AG09319 (cell line): ENCODE results near the gene BMF.

Source experiments
- DNase-seq: peaks from one replicate; pipeline ENCODE4 v3.0.0-alpha.2; 2010; ENCODE audit warnings: low read depth; ENCODE audit errors: extremely low read depth
- TF ChIP-seq, protein P1 (sequence below): IDR thresholded peaks from 2 replicates; pipeline ENCODE4 v1.5.1; 2011; ENCODE audit warnings: low read depth, mild to moderate bottlenecking, inconsistent platforms, low read length, moderate library complexity

The BMF gene

DNA sequence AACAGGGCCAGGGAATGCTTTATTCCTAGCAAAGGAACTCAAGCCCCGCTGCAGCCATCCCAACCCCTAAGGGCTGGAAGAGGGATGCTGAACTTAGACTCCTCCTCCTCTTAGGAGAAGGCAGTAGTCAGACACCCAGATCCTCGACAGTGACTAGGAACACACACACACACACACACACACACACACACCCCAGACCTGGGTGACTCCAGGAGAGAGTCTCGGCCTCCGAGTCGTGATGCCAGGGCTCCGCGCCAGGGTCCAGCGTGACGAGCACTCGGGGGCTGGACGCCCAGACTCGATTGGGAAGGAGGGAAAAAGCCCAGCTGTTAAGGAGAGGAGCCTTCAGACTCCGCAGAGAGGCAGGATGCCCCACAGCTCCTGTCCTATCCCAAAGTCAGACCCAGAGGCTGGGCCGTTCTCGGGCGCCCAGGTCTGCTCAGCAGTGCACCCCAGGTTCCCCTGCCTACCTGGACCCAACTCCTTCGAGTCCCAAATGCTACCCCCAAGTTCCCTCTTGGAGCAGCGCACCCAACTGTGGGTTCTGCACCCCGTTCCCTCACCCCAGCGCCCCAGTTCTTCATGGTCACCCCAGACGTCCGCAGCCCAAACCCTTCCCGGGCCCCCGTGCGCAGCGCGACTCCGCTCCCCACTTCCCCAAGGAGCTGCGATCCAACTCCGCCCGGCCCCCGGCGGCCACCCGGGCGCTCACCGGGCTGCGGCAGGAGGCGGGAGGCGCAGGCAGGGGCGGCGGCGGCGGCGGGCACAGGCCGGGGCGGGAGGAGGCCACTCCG, 421 bp downstream of the BMF start:
- TF ChIP-seq, protein P1, sequence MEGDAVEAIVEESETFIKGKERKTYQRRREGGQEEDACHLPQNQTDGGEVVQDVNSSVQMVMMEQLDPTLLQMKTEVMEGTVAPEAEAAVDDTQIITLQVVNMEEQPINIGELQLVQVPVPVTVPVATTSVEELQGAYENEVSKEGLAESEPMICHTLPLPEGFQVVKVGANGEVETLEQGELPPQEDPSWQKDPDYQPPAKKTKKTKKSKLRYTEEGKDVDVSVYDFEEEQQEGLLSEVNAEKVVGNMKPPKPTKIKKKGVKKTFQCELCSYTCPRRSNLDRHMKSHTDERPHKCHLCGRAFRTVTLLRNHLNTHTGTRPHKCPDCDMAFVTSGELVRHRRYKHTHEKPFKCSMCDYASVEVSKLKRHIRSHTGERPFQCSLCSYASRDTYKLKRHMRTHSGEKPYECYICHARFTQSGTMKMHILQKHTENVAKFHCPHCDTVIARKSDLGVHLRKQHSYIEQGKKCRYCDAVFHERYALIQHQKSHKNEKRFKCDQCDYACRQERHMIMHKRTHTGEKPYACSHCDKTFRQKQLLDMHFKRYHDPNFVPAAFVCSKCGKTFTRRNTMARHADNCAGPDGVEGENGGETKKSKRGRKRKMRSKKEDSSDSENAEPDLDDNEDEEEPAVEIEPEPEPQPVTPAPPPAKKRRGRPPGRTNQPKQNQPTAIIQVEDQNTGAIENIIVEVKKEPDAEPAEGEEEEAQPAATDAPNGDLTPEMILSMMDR: no peak
- DNase-seq: no peak

DNA sequence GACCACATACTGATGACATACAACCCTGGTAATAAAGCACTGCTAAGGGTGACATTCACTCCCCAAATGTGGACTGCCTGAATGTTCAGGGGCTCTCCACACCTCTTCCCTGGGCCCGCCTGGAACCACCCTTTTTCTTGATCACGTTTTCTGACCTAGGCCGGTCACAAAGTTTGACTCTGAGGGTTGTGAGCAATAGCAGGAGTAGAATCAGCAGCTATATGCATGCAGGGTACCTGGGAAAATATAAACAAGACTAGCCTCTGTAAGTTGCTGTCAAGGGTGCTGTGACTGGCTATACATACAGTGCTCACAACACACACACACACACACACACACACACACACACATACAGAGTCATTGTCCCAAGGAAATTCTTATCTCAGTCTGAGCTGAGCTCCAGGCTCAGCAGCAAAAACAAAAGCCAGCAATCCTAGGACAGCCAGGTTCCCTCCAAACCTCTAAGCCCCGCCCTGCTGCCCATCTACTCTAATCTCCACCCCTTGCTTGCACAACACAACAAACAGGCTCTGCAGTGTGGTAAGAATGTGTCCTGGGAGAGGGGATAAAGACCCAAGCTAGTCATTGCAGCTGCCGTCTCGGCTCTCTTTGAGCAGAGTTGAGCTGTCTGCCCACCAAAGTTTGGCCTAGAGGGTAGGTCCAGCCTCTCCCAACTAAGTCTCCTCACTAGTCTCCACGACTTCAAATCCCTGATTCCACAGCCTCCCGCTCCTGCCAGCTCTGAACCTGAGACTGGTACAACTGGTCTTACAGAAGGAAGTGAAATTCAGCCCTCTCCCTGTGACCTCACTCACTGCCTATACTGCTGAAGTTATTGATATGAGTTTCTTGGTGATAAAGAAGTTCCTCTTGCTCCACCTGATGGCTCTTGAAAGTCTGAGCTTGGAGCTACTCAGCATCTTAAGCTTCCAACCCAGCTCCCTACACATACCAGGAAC, 2.2 kb downstream of the BMF start:
- no peak for DNase-seq
- TF ChIP-seq, protein P1: no peak; the same call in 1 of the 2 replicates

DNA sequence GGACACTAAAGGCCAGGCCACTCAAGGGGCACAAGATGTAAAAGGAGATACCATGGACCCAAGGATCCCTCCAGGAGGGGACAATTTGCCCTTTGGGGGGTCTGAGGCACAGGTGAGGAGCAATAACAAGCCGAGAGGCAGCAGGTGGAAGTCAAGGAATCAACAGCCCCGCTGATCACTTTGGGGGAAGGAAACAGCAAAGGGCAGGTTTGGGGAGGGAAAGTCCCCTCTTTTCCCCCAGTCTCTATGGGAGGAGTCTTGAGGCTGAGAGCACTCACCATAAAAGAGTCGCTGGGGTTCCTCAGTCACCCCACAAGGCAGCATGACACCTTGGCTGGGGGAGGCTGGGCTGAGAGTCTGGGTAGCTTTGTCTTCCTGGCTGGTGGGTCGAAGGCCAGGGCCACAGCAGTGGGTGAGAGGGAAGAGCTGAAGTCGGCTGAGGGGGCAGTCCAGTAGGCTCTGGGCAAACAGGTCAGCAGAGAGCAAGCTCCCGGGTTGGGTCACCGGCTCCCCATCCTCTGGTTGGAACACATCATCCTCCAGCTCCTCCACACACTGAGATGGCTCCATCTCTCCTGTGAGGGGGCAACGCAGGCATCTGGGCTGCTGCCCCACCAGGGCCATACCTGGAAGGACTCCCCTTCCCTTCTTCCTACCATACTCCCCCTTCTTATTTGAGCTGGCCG, 3.0 kb downstream of the BMF start:
- TF ChIP-seq, protein P1: no peak
- DNase-seq: no peak

DNA sequence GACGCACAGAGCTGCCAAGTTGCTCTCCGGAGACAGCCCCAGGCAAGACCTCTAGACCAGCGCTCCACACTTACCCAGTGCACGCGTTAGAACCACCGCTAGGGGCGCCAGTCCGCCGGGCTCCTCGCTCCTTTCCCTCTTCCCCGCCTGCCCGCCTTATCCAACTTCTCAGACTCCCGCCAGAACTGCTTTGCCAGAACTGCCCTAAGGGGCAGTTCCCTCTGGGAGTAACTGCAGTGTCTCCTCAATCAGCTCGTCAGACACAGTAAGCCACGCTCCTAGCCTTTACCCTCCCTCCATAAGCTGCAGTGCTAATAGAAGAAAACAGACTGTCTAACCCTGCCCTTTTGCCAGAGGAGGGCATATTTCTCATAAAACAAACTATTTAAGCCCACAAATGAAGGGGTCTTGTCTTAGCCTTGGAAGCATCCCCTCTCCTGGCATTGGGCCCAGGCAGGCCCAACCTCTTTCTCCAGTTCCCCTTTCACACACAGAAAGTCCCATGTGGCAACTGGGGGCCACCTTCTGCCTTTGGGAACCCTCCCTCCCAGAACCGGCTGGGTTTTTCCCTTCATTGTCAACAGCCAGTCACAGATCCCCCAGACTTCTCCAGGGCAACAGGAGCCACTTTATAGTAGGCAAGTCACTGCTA, 3.7 kb downstream of the BMF start:
- DNase-seq: peak; percentile 57
- TF ChIP-seq, protein P1: peak; percentile 97

DNA sequence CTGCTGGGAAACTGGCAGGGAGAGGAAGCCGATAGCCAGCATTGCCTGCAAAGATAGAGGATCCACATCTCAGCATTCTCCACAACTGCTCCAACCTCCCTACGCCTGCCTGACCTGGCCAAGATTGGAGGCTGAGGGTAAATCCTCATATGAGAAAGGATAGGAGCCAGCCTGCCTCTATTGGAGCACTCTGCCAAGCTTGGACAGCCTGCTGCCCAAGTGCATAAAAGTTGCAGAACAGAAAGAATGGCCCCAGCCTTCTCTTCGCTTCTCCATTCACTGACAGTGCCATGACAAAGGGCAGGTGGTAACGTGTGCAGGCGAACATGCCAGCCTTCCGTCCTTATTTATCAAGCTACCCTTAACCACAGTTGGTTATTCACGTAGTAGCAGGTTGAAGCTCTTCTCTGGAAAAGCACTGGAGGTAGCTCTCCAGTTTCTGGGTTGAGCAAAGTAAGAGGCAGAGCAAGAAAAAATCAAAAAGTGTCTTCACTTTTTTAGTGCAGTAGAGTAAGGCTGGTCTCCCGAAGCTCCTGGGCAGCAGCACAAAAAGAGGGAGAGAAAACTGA, 4.3 kb downstream of the BMF start:
- TF ChIP-seq, protein P1: no peak
- no peak for DNase-seq

DNA sequence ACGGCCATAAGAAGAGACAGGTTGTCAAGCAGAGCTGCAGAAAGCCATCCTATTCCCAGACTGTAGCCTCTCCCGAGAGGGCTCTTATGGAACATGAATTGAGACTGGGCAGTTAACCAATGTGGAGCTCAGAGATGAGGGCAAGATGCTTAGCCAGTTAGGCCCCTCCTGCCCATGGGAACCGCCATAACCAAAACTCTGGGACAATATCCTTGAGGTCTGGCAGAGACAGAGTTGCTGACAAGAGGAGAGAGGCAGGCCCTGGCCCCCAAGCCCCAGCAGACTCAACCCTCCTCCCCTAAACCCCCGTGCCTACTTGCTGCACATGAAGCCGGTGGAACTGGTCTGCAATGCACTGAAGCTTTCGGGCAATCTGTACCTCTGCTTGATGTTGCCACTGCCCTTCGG, 4.8 kb downstream of the BMF start:
- no peak for DNase-seq
- TF ChIP-seq, protein P1: no peak; the same call in 1 of the 2 replicates
